Activated gamma-delta T cell treated with anti-CD3 and anti-CD28 coated beads, Interleukin-2, amount 50 U/mL, for 16 hours (primary cell): Measurements from ENCODE around the gene BIVM.

Source experiments
- DNase-seq: peaks from one replicate; pipeline ENCODE4 v3.0.0-alpha.2; 2020; ENCODE audit warnings: low read depth

Gene BIVM

DNA sequence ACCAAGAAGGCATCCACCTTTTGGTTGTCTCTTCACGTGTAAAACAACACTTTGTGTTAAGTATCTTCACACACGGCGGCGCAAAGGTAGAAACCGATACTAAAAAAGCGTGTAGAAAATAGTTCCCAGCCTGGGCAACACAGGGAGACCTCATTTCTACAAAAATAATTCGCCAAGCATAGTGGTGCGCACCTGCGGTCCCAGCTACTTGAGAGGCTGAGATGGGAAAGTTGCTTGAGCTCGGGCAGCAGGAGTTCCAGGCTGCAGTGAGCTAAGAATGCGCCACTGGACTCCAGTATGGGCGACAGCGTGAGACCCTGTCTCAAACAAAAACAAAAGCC, 46.3 kb downstream of the BIVM start:
- no peak for DNase-seq

DNA sequence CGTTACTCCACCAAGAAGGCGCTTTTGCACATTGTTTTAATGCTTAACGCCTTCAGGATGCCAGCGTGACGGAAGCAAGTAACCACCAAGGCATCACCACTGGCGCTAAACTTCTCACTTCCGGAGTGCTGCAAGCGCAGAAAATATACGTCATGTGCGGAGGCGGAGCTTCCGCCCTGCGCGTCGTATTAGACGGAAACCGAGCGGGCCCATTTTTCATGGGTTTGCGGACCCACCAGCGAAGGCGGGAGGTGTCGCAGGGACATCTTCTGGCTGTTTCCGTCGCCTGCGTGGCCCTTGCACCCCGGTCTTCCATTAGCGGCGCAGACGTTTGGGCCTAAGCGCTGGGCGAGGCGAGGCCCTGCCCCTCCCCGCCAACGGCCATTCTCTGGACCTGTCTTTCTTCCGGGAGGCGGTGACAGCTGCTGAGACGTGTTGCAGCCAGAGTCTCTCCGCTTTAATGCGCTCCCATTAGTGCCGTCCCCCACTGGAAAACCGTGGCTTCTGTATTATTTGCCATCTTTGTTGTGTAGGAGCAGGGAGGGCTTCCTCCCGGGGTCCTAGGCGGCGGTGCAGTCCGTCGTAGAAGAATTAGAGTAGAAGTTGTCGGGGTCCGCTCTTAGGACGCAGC, 46.8 kb downstream of the BIVM start, which contains the start of gene ERCC5:
TSS of gene ERCC5 (plus strand) at position 403 of the 631 bp plus-strand sequence. CDS start 235 bp downstream, outside the sequence.
- DNase-seq = peak; percentile 95

DNA sequence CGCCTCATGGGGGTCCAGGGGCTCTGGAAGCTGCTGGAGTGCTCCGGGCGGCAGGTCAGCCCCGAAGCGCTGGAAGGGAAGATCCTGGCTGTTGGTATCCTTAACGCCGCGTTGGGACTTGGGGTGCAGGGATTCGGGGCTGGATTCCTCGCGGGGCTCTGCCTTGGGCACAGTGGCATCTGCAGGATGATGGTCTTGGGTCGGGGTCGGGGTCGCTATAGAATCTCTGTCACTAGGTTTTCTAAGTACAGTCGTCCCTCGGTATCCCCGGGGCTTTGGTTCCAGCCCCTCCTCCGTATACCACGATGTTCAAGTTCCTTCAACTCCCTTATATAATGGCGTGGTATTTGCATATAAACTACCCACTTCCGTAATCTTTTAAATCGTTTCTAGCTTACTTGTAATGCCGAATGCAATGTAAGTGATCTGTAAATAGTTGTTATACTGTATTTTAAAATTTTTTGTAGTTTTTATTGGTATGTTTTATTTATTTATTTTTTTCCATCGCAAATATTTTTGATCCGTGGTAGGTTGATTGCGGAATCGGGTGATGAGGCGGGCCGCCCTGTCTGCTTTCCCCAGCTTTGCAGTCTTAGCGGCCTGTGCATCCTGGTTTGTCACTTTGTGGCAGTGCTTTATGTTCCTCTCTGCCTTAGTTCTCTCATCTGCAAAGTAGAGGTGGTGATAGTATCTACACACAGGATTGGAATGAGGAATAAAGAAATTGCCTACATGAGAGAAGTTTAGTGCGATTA, 47.5 kb downstream of the BIVM start:
- DNase-seq = no peak

DNA sequence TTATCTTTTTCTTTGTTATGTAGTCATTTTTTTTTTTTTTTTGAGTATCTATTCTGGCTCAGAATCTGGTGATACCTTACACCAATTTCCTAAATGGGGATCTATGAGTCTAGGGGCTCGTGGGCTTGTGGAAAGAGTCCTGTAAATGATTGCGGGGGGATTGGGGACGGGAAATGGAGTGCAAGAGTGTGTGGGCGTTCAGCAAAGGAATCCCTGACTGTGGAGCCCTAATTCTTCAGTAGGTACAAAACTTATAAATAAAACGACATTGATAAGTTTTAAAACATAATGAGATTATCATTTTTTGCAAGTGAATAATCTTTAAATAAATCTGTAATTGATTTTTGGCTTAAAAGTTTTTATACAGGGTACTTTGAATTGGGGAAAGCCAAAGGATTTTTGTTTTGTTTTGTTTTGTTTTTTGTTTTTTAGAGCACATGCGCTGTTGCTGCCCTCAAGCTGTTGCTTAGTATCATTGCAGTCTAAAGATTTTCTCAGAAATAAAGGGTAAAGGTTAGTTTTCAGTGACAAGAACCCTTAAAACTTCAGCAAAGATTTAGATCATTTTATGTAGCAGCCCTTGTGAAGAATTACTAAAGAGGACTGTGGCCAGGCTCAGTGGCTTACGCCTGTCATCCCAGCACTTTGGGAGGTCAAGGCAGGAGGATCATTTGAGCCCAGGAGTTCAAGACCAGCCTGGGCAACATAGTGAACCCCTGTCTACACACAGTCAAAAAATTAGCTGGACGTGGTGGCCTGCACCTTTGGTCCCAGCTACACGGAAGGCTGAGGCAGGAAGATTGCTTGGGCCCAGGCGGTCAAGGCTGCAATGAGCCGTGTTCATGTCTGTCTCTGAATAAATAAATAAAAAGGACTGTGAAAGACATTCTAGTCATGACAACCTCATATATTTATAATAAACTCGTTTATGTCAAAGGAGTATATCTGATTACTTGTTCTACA, 48.6 kb downstream of the BIVM start:
- DNase-seq = no peak

DNA sequence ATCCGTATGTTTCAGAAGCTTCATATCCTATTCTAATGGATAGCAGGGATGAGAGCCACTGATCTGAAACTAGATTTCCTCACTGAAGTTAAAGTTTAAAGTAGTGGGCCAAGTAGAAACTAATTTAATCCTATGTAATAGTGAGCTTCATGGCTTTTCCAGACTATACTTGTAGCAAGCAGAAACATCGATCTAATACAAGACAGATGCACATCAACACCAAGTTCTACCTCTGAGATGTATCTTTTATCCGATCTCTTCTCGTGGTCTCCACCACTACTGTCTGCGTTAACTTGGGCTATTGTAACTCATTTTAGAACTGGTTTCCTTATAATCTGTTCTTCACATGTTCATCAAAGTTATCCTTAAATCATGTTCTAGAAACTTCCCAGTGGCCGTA, 50.0 kb downstream of the BIVM start:
- no peak for DNase-seq

DNA sequence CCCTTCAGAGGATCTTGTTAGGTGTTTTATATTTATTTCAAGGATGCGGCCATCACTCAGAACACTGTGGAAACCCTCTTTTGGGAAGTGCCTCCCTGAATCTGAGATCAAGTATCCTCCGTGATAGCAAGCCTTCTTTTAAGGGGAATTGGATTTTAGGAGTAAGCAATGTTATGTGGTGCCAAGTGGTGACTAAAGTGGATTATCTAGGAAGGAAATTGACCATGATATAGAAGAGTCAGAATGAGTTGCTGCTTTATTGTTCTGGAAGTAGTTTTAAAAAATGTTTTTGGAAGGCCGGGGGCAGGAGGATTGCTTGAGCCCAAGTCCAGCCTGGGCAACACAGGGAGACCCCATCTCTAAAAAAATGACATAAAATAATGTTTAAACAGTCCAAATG, 53.6 kb downstream of the BIVM start:
- DNase-seq = no peak

DNA sequence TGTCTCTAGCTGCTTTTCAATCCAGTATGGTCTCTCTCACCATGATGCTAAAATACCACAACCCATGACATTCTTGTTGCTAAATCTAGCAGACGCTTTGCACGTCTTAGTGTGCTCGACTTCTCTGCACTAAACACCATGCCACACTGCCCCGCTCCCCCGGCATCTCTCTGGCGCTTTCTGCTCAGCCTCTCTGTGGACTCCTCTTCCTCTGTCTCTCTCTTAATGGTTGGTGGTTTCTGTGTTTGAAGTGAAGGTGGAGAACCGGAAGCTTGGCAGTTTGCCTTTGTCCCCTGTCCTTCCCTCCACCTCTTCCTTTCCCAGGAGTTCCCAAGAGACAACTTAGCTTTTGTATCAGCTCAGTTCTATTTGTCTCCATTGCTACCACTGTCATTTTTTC, 55.8 kb downstream of the BIVM start:
- no peak for DNase-seq

DNA sequence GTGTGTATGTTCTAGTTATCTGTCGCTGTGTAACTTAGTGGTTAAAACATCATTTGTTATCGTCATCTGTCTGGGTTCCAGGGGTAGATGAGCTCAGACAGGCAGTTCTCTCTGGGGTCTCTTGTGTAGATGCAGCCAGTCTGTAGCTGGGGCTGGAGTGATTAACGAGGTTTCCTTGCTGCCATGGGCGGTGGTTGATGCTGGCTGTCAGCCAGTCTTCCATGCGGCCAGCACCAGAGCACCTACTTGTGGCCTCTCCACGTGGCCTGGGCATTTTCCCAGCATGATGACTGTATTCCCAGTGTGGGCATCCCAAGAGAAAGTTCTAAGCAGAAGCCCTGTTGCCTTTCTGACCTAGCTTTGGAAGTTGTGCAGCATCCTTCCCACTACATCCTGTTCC, 57.6 kb downstream of the BIVM start:
- DNase-seq = no peak

DNA sequence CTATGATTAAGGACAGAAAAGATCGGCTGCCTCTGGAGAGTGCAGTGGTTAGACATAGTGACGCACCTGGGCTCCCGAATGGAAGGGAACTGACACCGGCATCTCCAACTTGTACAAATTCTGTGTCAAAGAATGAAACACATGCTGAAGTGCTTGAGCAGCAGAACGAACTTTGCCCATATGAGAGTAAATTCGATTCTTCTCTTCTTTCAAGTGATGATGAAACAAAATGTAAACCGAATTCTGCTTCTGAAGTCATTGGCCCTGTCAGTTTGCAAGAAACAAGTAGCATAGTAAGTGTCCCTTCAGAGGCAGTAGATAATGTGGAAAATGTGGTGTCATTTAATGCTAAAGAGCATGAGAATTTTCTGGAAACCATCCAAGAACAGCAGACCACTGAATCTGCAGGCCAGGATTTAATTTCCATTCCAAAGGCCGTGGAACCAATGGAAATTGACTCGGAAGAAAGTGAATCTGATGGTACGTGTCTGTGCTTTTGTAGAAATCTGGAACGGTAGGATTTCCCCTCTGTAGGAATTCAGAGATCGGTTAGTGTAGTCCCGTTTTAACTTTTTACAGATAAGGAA, 63.8 kb downstream of the BIVM start:
- DNase-seq = no peak

DNA sequence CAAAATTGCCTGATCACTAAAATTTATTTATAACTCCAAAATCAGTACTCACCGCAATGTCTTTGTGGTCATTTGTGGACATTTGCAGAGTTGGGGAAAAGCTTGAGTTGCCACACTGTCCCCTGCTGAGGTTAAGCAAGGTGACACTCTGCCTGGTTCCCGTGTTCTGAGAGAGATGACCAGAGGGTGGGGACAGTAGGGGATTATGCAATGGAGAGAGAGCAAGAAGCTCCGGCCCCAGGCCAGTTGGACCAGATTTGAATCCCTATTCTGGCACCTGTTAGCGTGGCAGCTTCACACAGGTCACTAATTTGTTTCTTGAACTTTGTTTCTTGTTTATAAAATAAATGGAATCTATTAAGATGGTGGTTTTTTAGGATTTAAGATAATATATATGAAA, 64.7 kb downstream of the BIVM start:
- no peak for DNase-seq

DNA sequence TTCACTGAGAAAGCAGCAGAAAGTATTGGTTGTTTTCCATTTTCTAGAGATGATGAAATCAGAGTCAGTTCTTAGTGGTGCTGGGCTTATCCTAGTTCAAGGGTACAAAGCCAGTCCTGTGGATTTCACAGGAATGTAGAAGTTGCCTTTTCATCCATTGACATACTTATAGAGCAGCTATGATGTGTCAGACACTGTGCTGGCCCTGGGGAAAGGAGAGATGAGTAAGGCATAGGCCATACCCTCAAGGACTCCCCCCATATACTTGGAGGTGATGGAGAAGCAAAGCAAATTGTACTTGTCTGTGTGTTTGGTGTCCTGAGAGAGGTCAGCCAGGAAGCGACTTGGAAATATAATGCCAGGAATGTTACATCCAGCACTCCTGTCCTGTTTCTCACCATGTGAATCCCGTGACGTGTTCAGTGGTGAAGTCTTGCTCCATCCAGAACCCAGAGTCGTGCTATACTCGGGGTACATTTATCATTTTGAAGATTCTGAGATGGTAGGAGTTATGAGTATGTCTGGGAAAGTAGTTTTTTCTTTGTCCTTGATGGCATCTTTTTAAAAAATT, 69.5 kb downstream of the BIVM start:
- DNase-seq = no peak

DNA sequence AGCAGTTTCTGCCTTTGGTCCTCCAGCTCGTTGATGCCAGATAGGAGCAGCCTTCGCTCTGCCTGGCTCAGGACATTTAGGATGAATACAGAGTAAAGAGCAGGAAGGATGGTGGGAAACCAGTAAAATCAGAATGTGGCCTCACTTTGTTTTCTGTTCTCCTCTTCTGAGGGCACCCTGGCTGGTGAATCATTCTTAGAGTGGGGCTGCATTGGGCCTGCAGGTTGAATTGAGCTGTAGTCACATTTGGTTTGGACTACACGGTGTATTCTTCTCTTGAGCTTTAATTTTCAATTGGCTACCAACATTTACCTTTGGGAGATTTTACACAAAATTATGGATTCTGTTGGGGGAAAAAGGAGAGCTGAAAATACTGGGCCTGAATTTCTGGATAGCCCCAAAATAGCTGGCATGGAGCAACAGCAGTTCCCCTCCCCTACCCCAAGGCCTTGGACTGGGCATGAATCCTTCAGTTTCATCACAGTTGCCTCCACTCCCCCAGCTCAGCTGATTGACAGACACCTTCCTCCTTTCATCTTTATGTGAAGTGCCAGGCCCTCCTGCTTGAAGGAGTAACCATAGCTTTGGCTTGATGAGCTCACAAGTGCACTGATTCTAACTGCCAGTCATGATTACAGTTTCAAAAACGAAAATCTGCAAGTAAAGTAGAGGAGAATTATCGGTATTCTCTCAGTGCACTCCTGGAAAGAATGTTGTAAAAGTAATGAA, 71.2 kb downstream of the BIVM start:
- no peak for DNase-seq

DNA sequence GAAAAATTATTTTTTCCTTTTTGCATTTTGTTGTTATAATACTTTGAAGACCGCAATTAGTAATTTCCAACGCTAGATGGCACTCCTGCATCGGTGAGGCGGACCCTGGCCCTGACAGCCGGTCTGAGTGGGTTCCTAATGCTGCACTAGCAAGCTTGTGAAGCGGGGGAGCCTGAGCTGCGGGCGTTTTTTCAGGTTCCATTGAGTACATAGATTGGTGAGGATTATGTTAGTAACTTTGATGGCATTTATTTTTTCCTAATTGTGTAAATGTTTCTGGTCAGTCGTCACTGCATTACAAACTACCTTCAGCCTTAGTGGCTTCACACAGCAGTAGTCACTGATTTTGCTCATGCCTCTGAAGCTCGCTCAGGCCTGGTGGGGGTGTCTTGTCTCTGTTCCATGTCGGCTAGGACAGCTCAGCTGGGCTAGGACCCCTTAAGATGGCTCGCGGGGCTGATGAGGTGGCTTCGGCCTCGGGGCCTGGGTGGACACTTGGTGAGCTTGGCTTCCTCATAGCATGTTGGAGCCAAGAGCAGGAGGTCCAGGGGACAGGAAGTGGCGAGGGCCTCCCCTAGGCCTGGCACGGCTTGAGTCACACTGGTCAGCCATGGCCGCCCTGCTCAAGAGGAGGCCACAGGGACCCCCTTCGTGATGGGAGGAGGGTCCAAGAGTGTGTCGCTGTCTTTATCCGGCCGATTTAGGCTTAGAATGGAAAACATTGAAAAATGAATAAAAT, 71.9 kb downstream of the BIVM start:
- DNase-seq = peak; percentile 29

DNA sequence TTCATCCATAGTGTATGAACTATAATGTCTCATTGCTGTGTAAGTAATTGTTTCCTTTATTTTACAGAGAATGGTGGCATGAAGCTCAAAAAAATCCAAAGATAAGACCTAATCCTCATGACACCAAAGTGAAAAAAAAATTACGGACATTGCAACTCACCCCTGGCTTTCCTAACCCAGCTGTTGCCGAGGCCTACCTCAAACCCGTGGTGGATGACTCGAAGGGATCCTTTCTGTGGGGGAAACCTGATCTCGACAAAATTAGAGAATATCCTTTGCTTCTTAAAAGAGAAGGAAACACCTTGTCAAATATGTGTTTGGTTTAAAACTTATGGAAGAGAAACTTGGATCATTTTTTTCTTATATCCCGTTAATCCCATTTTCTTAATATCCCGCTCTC, 73.2 kb downstream of the BIVM start:
- no peak for DNase-seq

DNA sequence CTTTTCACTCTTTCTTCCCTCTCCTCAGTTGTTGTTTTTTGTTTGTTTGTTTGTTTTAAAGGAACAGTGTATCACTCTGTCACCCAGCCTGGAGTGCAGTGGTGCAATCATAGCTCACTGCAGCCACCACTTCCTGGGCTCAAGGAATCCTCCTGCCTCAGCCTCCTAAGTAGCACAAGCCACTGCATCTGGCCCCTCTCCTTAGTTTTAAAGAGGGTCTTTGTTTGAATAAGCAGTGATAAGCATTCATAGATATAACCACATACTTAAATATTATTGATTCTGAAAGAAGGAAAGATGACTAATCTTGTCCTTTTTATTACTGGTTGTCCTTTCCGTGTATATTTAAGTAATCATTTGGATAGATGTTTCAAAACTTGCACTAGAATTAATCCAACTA, 73.6 kb downstream of the BIVM start:
- DNase-seq = no peak

DNA sequence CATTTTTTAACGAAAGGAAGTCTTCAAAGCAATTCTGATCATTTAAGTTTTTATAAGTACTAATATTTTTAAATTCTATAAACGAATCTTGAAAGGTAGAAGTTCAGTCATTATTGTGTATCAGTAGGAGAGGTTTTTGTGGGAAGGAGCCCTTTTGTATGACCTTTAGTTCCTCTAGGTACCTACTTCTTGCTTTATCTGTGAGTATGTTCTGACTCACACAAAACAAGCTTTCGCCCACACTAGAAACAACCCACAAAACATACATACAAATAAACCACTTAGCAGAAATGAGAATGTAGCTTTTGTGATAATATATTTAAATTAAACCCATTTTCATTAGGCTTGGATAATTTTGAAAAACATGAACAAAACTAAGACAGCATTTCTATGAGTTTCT, 74.7 kb downstream of the BIVM start:
- no peak for DNase-seq

DNA sequence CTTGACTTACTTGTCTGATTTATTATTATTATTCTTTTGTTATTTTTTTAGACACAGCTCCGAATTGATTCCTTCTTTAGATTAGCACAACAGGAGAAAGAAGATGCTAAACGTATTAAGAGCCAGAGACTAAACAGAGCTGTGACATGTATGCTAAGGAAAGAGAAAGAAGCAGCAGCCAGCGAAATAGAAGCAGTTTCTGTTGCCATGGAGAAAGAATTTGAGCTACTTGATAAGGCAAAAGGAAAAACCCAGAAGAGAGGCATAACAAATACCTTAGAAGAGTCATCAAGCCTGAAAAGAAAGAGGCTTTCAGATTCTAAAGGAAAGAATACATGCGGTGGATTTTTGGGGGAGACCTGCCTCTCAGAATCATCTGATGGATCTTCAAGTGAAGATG, 76.3 kb downstream of the BIVM start:
- DNase-seq = no peak

DNA sequence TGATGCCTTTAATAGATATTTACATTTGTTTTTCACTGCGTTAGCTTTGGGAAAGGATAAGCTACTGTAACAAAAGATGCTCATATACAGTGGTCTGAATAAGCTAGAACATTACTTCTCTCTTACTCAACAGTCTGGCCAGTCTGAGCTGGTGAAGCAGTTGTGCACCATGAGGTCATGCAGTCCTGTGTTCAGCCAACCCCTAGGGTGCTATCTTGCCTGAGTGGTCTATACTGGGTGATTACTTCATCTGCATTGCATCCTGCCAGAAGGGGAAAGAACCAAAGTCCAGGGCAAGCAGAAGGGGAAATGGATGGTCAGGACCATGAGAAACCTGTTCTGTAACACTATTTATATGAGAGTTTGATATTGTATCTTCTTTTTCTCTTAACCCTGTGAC, 78.4 kb downstream of the BIVM start:
- DNase-seq = no peak

DNA sequence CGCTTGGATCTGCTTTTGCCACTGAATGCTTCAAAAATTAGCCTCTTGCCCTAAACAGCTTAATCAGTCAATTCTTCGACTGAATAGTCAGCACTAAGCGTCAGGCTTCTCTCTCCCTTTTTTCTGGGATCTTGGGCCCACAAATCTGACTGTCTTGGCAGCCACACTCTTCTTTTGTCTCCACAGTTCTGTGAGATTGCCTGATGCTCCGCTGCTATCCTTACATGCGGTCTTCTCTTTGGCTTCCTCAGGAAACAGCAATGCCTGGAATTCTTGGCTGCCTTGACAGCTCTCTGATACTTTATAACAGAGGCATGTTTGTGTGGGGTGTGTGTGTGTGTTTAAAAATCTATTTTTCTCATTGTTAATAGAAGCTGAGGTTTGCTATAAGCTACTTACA, 79.6 kb downstream of the BIVM start:
- no peak for DNase-seq

DNA sequence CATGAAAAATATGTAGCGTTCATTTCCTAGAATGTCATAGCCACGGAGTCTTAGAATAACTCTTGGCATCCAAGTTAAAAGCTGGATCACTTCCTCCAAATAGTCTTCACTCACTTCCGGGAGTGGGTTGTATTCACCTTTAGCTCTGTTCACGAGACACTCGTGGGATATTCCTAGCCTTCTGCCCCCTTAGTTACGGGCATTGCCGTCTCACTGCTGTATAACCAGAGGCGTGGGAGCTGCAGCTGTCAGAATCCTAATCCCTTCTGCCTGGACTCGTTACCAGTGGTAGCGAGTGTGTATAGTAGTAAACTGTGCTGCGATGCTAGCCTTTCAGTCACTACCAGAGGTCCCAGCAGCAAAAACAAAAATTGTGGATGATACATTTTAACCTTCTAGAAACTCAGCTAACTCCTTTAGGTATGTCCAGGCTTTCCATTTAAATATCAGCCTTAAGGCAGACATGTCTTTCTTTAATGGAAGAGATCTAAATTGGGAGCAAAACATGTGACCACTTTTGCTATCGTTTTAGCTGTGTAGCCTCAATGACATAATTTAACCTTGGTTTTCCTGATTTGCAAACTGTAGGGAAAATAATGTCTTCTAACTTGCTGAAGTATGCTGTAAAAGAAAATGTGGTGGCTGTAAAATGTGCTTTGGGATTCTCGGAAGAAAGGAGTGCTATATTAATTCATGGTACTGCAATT, 81.0 kb downstream of the BIVM start:
- no peak for DNase-seq
